ENCODE results near the gene PSMD2. TPM values are rescaled to one million over a fixed set of nuclear protein-coding genes. Genes with fewer than 3 reads are reported as not detected.

PSMD2 gene
- total RNA-seq, 2 donors from 2014 or later: 230 to 272 TPM

- TF ChIP-seq, protein P1, sequence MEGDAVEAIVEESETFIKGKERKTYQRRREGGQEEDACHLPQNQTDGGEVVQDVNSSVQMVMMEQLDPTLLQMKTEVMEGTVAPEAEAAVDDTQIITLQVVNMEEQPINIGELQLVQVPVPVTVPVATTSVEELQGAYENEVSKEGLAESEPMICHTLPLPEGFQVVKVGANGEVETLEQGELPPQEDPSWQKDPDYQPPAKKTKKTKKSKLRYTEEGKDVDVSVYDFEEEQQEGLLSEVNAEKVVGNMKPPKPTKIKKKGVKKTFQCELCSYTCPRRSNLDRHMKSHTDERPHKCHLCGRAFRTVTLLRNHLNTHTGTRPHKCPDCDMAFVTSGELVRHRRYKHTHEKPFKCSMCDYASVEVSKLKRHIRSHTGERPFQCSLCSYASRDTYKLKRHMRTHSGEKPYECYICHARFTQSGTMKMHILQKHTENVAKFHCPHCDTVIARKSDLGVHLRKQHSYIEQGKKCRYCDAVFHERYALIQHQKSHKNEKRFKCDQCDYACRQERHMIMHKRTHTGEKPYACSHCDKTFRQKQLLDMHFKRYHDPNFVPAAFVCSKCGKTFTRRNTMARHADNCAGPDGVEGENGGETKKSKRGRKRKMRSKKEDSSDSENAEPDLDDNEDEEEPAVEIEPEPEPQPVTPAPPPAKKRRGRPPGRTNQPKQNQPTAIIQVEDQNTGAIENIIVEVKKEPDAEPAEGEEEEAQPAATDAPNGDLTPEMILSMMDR (IDR thresholded peaks at IDR 0.05): no peak
- TF ChIP-seq POLR2AphosphoS5 (IDR thresholded peaks at IDR 0.05): no peak
- no peak for TF ChIP-seq POLR2A (IDR thresholded peaks at IDR 0.05)
- H3K27me3 ChIP-seq (replicated peaks; ENCODE audit: insufficient read depth): no peaks in the 10 kb centered on the region
- peaks cover 54 to 58% of the 10 kb centered on the region in 2 donors for H3K36me3 ChIP-seq
- peaks cover 19% of the 10 kb centered on the region for H3K4me1 ChIP-seq (replicated peaks)
- 74% methylated on average over 5 of the region's 5 CpGs for WGBS
- no peaks in the 10 kb centered on the region for H3K9me3 ChIP-seq
- no peak overlapping the region for H3K27ac ChIP-seq
- no peak for DNase-seq (ENCODE audit: low spot score)
- H3K4me3 ChIP-seq: no peak overlapping the region
- intact Hi-C loops (cut with DNase I): no loop called here
These were observed 22.6 kb downstream of the PSMD2 start for GRCh38 chr3:184321666-184322065.

DNA sequence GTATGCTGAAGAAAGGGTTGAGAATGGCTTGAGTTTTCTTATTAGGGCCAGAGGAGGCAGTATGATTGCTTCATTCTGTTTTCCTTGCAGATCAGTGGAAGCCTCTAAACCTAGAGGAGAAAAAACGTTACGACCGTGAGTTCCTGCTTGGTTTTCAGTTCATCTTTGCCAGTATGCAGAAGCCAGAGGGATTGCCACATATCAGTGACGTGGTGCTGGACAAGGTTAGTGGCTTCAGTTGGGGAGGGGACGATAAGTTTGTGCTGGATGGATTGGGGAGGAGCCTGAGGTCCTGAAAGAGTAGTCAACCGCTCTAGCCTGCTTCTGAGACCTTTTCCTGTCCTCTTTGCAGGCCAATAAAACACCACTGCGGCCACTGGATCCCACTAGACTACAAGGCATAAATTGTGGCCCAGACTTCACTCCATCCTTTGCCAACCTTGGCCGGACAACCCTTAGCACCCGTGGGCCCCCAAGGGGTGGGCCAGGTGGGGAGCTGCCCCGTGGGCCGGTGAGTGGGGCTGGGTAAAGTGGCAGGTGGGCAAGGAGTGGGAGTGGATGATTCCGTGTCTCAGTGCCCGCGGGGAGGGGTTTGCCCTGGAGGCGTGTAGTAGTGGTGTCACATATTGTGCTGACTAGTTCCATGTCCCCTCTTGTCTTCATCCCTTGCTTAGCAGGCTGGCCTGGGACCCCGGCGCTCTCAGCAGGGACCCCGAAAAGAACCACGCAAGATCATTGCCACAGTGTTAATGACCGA lies 23.9 kb downstream of the PSMD2 start:
- H3K4me3 ChIP-seq: no peak overlapping the region
- TF ChIP-seq POLR2A (IDR thresholded peaks at IDR 0.05): no peak
- TF ChIP-seq, protein P1 (IDR thresholded peaks at IDR 0.05): no peak
- TF ChIP-seq POLR2AphosphoS5 (IDR thresholded peaks at IDR 0.05): no peak
- 89% methylated on average over 19 of the region's 20 CpGs for WGBS
- H3K9me3 ChIP-seq: no peaks in the 10 kb centered on the region
- intact Hi-C loops (cut with DNase I): no loop called here
- H3K27ac ChIP-seq: no peak overlapping the region
- H3K27me3 ChIP-seq (replicated peaks; ENCODE audit: insufficient read depth): no peaks in the 10 kb centered on the region
- no peak for DNase-seq (ENCODE audit: low spot score)
- peaks cover 16% of the 10 kb centered on the region for H3K4me1 ChIP-seq (replicated peaks)
- H3K36me3 ChIP-seq: peaks cover 66 to 71% of the 10 kb centered on the region in 2 donors

DNA sequence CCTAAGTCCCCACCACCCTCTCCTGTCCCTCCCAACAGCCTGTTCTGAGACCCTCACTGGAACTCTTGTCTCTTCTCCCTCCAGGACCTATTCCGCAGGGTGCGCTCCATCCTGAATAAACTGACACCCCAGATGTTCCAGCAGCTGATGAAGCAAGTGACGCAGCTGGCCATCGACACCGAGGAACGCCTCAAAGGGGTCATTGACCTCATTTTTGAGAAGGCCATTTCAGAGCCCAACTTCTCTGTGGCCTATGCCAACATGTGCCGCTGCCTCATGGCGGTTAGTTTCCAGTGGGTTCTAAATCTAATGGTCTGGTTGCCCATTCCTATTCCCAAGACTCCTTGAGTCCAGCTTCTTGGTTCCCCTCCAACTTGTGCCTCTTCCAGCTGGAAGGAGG lies 24.7 kb downstream of the PSMD2 start:
- no peaks in the 10 kb centered on the region for H3K9me3 ChIP-seq
- H3K27ac ChIP-seq: no peak overlapping the region
- no peak for DNase-seq (ENCODE audit: low spot score)
- TF ChIP-seq POLR2AphosphoS5 (IDR thresholded peaks at IDR 0.05): no peak
- TF ChIP-seq, protein P1 (IDR thresholded peaks at IDR 0.05): no peak
- no peak for TF ChIP-seq POLR2A (IDR thresholded peaks at IDR 0.05)
- no peaks in the 10 kb centered on the region for H3K27me3 ChIP-seq (replicated peaks; ENCODE audit: insufficient read depth)
- whole genome bisulfite sequencing: 93% methylated on average over 8 of the region's 8 CpGs
- intact Hi-C loops (cut with DNase I): no loop called here
- peaks cover 15% of the 10 kb centered on the region for H3K4me1 ChIP-seq (replicated peaks)
- peaks cover 72 to 75% of the 10 kb centered on the region in 2 donors for H3K36me3 ChIP-seq
- no peak overlapping the region for H3K4me3 ChIP-seq

- intact Hi-C loops (cut with DNase I): no loop called here
These were observed 26.2 kb downstream of the PSMD2 start for GRCh38 chr3:184325269-184325668.

More at GRCh38 chr3:184325269-184325668, 26.2 kb downstream of the PSMD2 start:
- no peak for TF ChIP-seq POLR2A (IDR thresholded peaks at IDR 0.05)
- no peak for TF ChIP-seq POLR2AphosphoS5 (IDR thresholded peaks at IDR 0.05)
- TF ChIP-seq, protein P1 (IDR thresholded peaks at IDR 0.05): no peak
- no peak overlapping the region for H3K4me3 ChIP-seq
- no peaks in the 10 kb centered on the region for H3K27me3 ChIP-seq (replicated peaks; ENCODE audit: insufficient read depth)
- H3K36me3 ChIP-seq: peaks cover 78 to 90% of the 10 kb centered on the region in 2 donors
- no peak overlapping the region for H3K27ac ChIP-seq
- WGBS: 85% methylated on average over 13 of the region's 13 CpGs
- no peaks in the 10 kb centered on the region for H3K9me3 ChIP-seq
- peaks cover 4% of the 10 kb centered on the region for H3K4me1 ChIP-seq (replicated peaks)
- no peak for DNase-seq (ENCODE audit: low spot score)
